Urinary bladder (tissue), 4 donors: ENCODE measurements around the gene IL9. TPM values are rescaled to one million over a fixed set of nuclear protein-coding genes. Genes with fewer than 3 reads are reported as not detected.

Source experiments
- DNase-seq: peaks from one replicate; pipeline ENCODE4 v3.0.0-alpha.2; 2015; ENCODE audit errors: extremely low spot score
- H3K27ac ChIP-seq: one replicate; pipeline ENCODE4 v1.5.1; 2013; ENCODE audit warnings: low read depth, mild to moderate bottlenecking, moderate library complexity
- H3K36me3 ChIP-seq: one replicate; pipeline ENCODE4 v1.6.1; 2013; ENCODE audit warnings: mild to moderate bottlenecking, moderate library complexity; ENCODE audit not compliant: insufficient read depth
- H3K4me1 ChIP-seq: one replicate; pipeline ENCODE4 v1.6.1; 2013; ENCODE audit warnings: mild to moderate bottlenecking, moderate library complexity; ENCODE audit not compliant: insufficient read depth
- H3K4me3 ChIP-seq: one replicate; pipeline ENCODE4 v1.5.1; 2013; ENCODE audit warnings: low read depth, low read length
- WGBS: extraction: QIAGEN DNeasy Blood & Tissue Kit; methylation state at CpG from one replicate; pipeline ENCODE4 v1.1.7; 2013; 5-methylcytosine and 5-hydroxymethylcytosine counted together
- polyA plus RNA-seq: library from polyadenylated mRNA; stranded (reverse); fragments of 200-250 nt; gene quantifications from one replicate; pipeline ENCODE4 v1.2.3, GENCODE V29; 2013
- total RNA-seq: library from RNA; depleted of rRNA; stranded (reverse); fragments of >200 nt; gene quantifications from one replicate; pipeline ENCODE4 v1.2.3, GENCODE V29; 2014
- donor health status: healthy with polysubstance abuse.
- donor health status: healthy.

The IL9 gene
- total and polyA plus RNA-seq, 2 donors: not detected

GRCh38 chr5:135885031-135885430 is 10.6 kb downstream of the IL9 start:
- no peak overlapping the region for H3K4me3 ChIP-seq
- WGBS: 92% methylated on average over 3 of the region's 3 CpGs
- H3K4me1 ChIP-seq: no peaks in the 10 kb centered on the region
- no peak overlapping the region for H3K27ac ChIP-seq
- DNase-seq: no peak
- no peaks in the 10 kb centered on the region for H3K36me3 ChIP-seq

- H3K4me1 ChIP-seq: no peaks in the 10 kb centered on the region
- H3K4me3 ChIP-seq: no peak overlapping the region
- DNase-seq: no peak
- H3K36me3 ChIP-seq: no peaks in the 10 kb centered on the region
- H3K27ac ChIP-seq: no peak overlapping the region
- WGBS: 70% methylated on average over 4 of the region's 4 CpGs
Observed at GRCh38 chr5:135883441-135883840, 12.2 kb downstream of the IL9 start.

GRCh38 chr5:135883026-135883425 is 12.6 kb downstream of the IL9 start:
- Histone ChIP-seq H3K4me3 (no peak overlapping the region), H3K4me1 (no peaks in the 10 kb centered on the region), H3K27ac (no peak overlapping the region), H3K36me3 (no peaks in the 10 kb centered on the region)
- no peak for DNase-seq
- 85% methylated on average over 3 of the region's 3 CpGs for WGBS

- no peak overlapping the region for H3K27ac ChIP-seq
- no peaks in the 10 kb centered on the region for H3K36me3 ChIP-seq
- WGBS: 49% methylated on average over 3 of the region's 3 CpGs
- H3K4me3 ChIP-seq: no peak overlapping the region
- DNase-seq: no peak
- H3K4me1 ChIP-seq: no peaks in the 10 kb centered on the region
Observed at GRCh38 chr5:135881819-135882218, 13.8 kb downstream of the IL9 start.

- H3K36me3 ChIP-seq: no peaks in the 10 kb centered on the region
- no peak for DNase-seq
- H3K4me1 ChIP-seq: no peaks in the 10 kb centered on the region
- H3K27ac ChIP-seq: no peak overlapping the region
- WGBS: 39% methylated on average over 4 of the region's 4 CpGs
- no peak overlapping the region for H3K4me3 ChIP-seq
Observed at GRCh38 chr5:135881244-135881643, 14.4 kb downstream of the IL9 start.

- Histone ChIP-seq H3K27ac (no peak overlapping the region), H3K4me3 (no peak overlapping the region), H3K4me1 (no peaks in the 10 kb centered on the region), H3K36me3 (no peaks in the 10 kb centered on the region)
- DNase-seq: no peak
- 75% methylated on average over 7 of the region's 7 CpGs for WGBS
Observed at GRCh38 chr5:135880801-135881200, 14.8 kb downstream of the IL9 start.

GRCh38 chr5:135880278-135880677 is 15.4 kb downstream of the IL9 start:
- H3K27ac ChIP-seq: no peak overlapping the region
- no peak overlapping the region for H3K4me3 ChIP-seq

GRCh38 chr5:135879591-135879990 is 16.1 kb downstream of the IL9 start:
- H3K4me1 ChIP-seq: no peaks in the 10 kb centered on the region
- 94% methylated on average over 3 of the region's 3 CpGs for WGBS

More at GRCh38 chr5:135880278-135880677, 15.4 kb downstream of the IL9 start:
- no peaks in the 10 kb centered on the region for H3K4me1 ChIP-seq
- DNase-seq: no peak
- H3K36me3 ChIP-seq: no peaks in the 10 kb centered on the region
- 77% methylated on average over 3 of the region's 3 CpGs for WGBS

GRCh38 chr5:135878156-135878620 is 17.5 kb downstream of the IL9 start:
- 69% methylated on average over 4 of the region's 4 CpGs for WGBS

More at GRCh38 chr5:135879591-135879990, 16.1 kb downstream of the IL9 start:
- Histone ChIP-seq H3K36me3 (no peaks in the 10 kb centered on the region), H3K4me3 (no peak overlapping the region), H3K27ac (no peak overlapping the region)
- no peak for DNase-seq

GRCh38 chr5:135877570-135878155 is 18.0 kb downstream of the IL9 start:
- no peaks in the 10 kb centered on the region for H3K36me3 ChIP-seq
- no peak for DNase-seq
- WGBS: 76% methylated on average over 6 of the region's 6 CpGs
- no peak overlapping the region for H3K4me3 ChIP-seq
- no peak overlapping the region for H3K27ac ChIP-seq
- H3K4me1 ChIP-seq: no peaks in the 10 kb centered on the region

More at GRCh38 chr5:135878156-135878620, 17.5 kb downstream of the IL9 start:
- Histone ChIP-seq H3K4me3 (no peak overlapping the region), H3K27ac (no peak overlapping the region), H3K4me1 (no peaks in the 10 kb centered on the region), H3K36me3 (no peaks in the 10 kb centered on the region)
- no peak for DNase-seq

GRCh38 chr5:135876146-135876545 is 19.5 kb downstream of the IL9 start:
- Histone ChIP-seq H3K4me1 (no peaks in the 10 kb centered on the region), H3K27ac (no peak overlapping the region), H3K36me3 (no peaks in the 10 kb centered on the region), H3K4me3 (no peak overlapping the region)
- 75% methylated on average over 5 of the region's 5 CpGs for WGBS
- DNase-seq: no peak

GRCh38 chr5:135875567-135875966 is 20.1 kb downstream of the IL9 start:
- Histone ChIP-seq H3K36me3 (no peaks in the 10 kb centered on the region), H3K4me1 (no peaks in the 10 kb centered on the region), H3K27ac (no peak overlapping the region), H3K4me3 (no peak overlapping the region)
- DNase-seq: no peak
- 92% methylated on average over 3 of the region's 3 CpGs for WGBS

GRCh38 chr5:135874461-135874860 is 21.2 kb downstream of the IL9 start:
- Histone ChIP-seq H3K4me3 (no peak overlapping the region), H3K27ac (no peak overlapping the region), H3K36me3 (no peaks in the 10 kb centered on the region), H3K4me1 (no peaks in the 10 kb centered on the region)
- no peak for DNase-seq
- WGBS: 76% methylated on average over 3 of the region's 3 CpGs

GRCh38 chr5:135873831-135874230 is 21.8 kb downstream of the IL9 start:
- H3K4me1 ChIP-seq: no peaks in the 10 kb centered on the region
- no peak for DNase-seq
- no peak overlapping the region for H3K4me3 ChIP-seq
- no peaks in the 10 kb centered on the region for H3K36me3 ChIP-seq
- 81% methylated on average over 5 of the region's 5 CpGs for WGBS
- H3K27ac ChIP-seq: no peak overlapping the region
